Mesothelial cell of epicardium (in vitro differentiated cells): ENCODE results near the gene DFFA. TPM values are rescaled to one million over a fixed set of nuclear protein-coding genes. Genes with fewer than 3 reads are reported as not detected.

Experiments used
- DNase-seq, 2 experiments: peaks; one replicate each; pipeline ENCODE4 v3.0.0; 2021; ENCODE audit warnings: low spot score in 2 of 2; ENCODE audit not compliant: unreplicated experiment in 2 of 2
- H3K27ac Mint-ChIP-seq: 2 replicates; pipeline ENCODE4 v1.8.0; 2021; ENCODE audit warnings: mixed read lengths
- H3K27me3 Mint-ChIP-seq: 2 replicates; pipeline ENCODE4 v1.8.0; 2021; ENCODE audit warnings: low read depth, mixed read lengths
- H3K36me3 Mint-ChIP-seq: 2 replicates; pipeline ENCODE4 v1.8.0; 2021; ENCODE audit warnings: mixed read lengths
- H3K4me1 Mint-ChIP-seq: 2 replicates; pipeline ENCODE4 v1.8.0; 2021; ENCODE audit warnings: mixed read lengths
- H3K4me3 Mint-ChIP-seq: 2 replicates; pipeline ENCODE4 v1.8.0; 2021; ENCODE audit warnings: mild to moderate bottlenecking, moderate library complexity, mixed read lengths
- H3K9me3 Mint-ChIP-seq: 2 replicates; pipeline ENCODE4 v1.8.0; 2021; ENCODE audit warnings: mixed read lengths
- CTCF ChIP-seq: fragments of 200-600 bp; sonication (generic); IDR thresholded peaks from one replicate; pipeline ENCODE4 v1.5.0; 2021; ENCODE audit warnings: antibody characterized with exemption; ENCODE audit not compliant: unreplicated experiment
- total RNA-seq: library from RNA; stranded (reverse); gene quantifications from 3 replicates; pipeline ENCODE4 v1.2.1, GENCODE V29; 2021

DFFA gene
- total RNA-seq, 1 donor from 2014 or later = 51.4 TPM

DNA sequence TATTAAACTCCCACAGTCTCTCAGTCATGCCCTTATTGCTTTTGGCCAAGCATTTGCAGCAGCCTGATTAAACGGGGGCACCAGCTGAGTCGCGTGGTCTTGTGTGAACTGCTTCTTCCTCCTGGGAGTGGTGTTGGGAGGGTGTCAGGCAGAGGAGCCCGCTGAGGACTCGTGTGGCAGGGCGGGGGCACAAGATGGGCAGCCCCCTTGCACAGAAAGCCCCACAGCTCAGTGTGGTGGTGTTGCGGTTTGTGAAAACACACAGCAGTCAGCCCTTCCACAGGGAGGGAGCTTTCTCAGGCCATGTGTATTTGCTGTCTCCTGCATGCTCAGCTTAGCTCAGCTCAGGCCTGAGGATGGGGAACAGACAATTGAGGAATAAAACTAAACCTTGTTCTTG lies 24.8 kb upstream of the DFFA start:
- Mint-ChIP-seq H3K27ac (no peak overlapping the region), H3K27me3 (no peaks in the 10 kb centered on the region), H3K4me1 (peaks cover 25% of the 10 kb centered on the region), H3K4me3 (no peak overlapping the region), H3K36me3 (no peaks in the 10 kb centered on the region), H3K9me3 (no peaks in the 10 kb centered on the region)
- TF ChIP-seq CTCF = no peak
- DNase-seq = no peak

GRCh38 chr1:10495952-10496351 lies 23.6 kb upstream of the DFFA start:
- Mint-ChIP-seq H3K4me1 (peaks cover 25% of the 10 kb centered on the region), H3K27ac (peak overlapping the region; percentile 98), H3K4me3 (no peak overlapping the region), H3K36me3 (no peaks in the 10 kb centered on the region), H3K9me3 (no peaks in the 10 kb centered on the region), H3K27me3 (no peaks in the 10 kb centered on the region)
- peak; percentile 40 to 50 for DNase-seq
- no peak for TF ChIP-seq CTCF

GRCh38 chr1:10495475-10495817 lies 23.1 kb upstream of the DFFA start:
- TF ChIP-seq CTCF = no peak
- DNase-seq = no peak
- no peaks in the 10 kb centered on the region for H3K9me3 Mint-ChIP-seq
- peak overlapping the region; percentile 55 for H3K4me3 Mint-ChIP-seq
- peak overlapping the region; percentile 98 for H3K27ac Mint-ChIP-seq
- H3K27me3 Mint-ChIP-seq = no peaks in the 10 kb centered on the region
- H3K36me3 Mint-ChIP-seq = no peaks in the 10 kb centered on the region
- H3K4me1 Mint-ChIP-seq = peaks cover 25% of the 10 kb centered on the region

- Mint-ChIP-seq H3K27ac (peak overlapping the region; percentile 98), H3K9me3 (no peaks in the 10 kb centered on the region), H3K4me3 (peak overlapping the region; percentile 55), H3K36me3 (no peaks in the 10 kb centered on the region), H3K27me3 (no peaks in the 10 kb centered on the region), H3K4me1 (peaks cover 26% of the 10 kb centered on the region)
- peak; percentile 53 to 90 for DNase-seq
- peak; percentile 99 for TF ChIP-seq CTCF
These were observed 22.6 kb upstream of the DFFA start for GRCh38 chr1:10494754-10495474.

GRCh38 chr1:10494418-10494753 lies 22.1 kb upstream of the DFFA start:
- Mint-ChIP-seq H3K27me3 (no peaks in the 10 kb centered on the region), H3K27ac (peak overlapping the region; percentile 98), H3K36me3 (peaks cover 4% of the 10 kb centered on the region), H3K9me3 (no peaks in the 10 kb centered on the region), H3K4me1 (peaks cover 31% of the 10 kb centered on the region), H3K4me3 (no peak overlapping the region)
- no peak for DNase-seq
- no peak for TF ChIP-seq CTCF
